ENCODE results near the gene TAF3. TPM values are rescaled to one million over a fixed set of nuclear protein-coding genes. Genes with fewer than 3 reads are reported as not detected.

The TAF3 gene
- total RNA-seq, 1 donor from 2014 or later, result 9.1 TPM

- TF ChIP-seq, protein P1, sequence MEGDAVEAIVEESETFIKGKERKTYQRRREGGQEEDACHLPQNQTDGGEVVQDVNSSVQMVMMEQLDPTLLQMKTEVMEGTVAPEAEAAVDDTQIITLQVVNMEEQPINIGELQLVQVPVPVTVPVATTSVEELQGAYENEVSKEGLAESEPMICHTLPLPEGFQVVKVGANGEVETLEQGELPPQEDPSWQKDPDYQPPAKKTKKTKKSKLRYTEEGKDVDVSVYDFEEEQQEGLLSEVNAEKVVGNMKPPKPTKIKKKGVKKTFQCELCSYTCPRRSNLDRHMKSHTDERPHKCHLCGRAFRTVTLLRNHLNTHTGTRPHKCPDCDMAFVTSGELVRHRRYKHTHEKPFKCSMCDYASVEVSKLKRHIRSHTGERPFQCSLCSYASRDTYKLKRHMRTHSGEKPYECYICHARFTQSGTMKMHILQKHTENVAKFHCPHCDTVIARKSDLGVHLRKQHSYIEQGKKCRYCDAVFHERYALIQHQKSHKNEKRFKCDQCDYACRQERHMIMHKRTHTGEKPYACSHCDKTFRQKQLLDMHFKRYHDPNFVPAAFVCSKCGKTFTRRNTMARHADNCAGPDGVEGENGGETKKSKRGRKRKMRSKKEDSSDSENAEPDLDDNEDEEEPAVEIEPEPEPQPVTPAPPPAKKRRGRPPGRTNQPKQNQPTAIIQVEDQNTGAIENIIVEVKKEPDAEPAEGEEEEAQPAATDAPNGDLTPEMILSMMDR (IDR thresholded peaks at IDR 0.05), result no peak
- Mint-ChIP-seq H3K4me1 (ENCODE audit: unreplicated experiment) (peaks cover 16% of the 10 kb centered on the region), H3K36me3 (ENCODE audit: unreplicated experiment) (peaks cover 10% of the 10 kb centered on the region), H3K27ac (ENCODE audit: unreplicated experiment) (no peak overlapping the region), H3K4me3 (ENCODE audit: unreplicated experiment) (no peak overlapping the region), H3K9me3 (ENCODE audit: unreplicated experiment) (no peaks in the 10 kb centered on the region), H3K27me3 (ENCODE audit: unreplicated experiment) (no peaks in the 10 kb centered on the region)
- no peak for DNase-seq (ENCODE audit: extremely low spot score, unreplicated experiment)
Measured at GRCh38 chr10:7895699-7896090, 77.4 kb downstream of the TAF3 start.

DNA sequence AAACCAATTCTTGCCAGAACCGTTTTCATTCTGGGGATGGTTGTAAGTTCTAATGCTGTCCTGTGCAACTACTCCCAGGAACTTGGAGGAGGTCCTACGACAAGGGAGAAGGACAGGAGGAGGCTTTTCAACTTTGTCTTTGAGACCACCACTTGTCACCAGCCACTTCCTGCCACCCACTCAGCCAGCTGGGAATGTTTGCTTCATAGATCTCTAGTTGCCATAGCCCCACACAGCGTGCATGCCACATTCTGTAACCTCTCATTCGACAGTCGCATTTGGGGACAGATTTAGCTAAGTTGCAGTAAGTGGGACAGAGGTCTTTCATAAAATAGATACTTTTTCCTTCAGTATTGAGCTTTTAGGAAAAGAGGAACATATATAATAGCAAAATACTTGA lies 78.0 kb downstream of the TAF3 start:
- Mint-ChIP-seq H3K9me3 (ENCODE audit: unreplicated experiment) (no peaks in the 10 kb centered on the region), H3K36me3 (ENCODE audit: unreplicated experiment) (peaks cover 10% of the 10 kb centered on the region), H3K27ac (ENCODE audit: unreplicated experiment) (no peak overlapping the region), H3K4me3 (ENCODE audit: unreplicated experiment) (no peak overlapping the region), H3K4me1 (ENCODE audit: unreplicated experiment) (peaks cover 13% of the 10 kb centered on the region), H3K27me3 (ENCODE audit: unreplicated experiment) (no peaks in the 10 kb centered on the region)
- TF ChIP-seq, protein P1 (IDR thresholded peaks at IDR 0.05), result no peak
- DNase-seq (ENCODE audit: extremely low spot score, unreplicated experiment), result no peak

DNA sequence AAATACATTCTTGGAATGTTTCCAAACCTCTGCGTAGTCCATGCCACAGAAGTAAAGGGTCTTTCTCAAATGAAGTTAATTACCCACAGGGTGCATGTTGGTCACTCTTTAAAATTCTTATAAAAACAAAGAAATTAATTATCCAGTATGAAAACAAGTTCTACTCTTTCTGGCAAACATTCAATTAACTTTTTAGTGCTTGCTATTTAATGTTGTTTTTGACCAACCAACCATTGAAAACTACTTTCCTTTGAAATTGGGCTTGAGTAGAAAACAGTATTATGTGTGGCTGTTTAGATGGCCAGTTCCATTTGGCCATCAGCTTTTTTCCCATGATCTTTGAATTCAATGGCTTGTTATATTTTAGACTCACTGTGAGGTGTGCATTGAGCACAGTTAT lies 83.0 kb downstream of the TAF3 start:
- TF ChIP-seq, protein P1 (IDR thresholded peaks at IDR 0.05), result no peak
- no peaks in the 10 kb centered on the region for H3K27me3 Mint-ChIP-seq (ENCODE audit: unreplicated experiment)
- no peaks in the 10 kb centered on the region for H3K9me3 Mint-ChIP-seq (ENCODE audit: unreplicated experiment)
- H3K36me3 Mint-ChIP-seq (ENCODE audit: unreplicated experiment), result peaks cover 10% of the 10 kb centered on the region
- no peak overlapping the region for H3K27ac Mint-ChIP-seq (ENCODE audit: unreplicated experiment)
- peaks cover 3% of the 10 kb centered on the region for H3K4me1 Mint-ChIP-seq (ENCODE audit: unreplicated experiment)
- no peak for DNase-seq (ENCODE audit: extremely low spot score, unreplicated experiment)
- no peak overlapping the region for H3K4me3 Mint-ChIP-seq (ENCODE audit: unreplicated experiment)

- Mint-ChIP-seq H3K4me3 (ENCODE audit: unreplicated experiment) (no peak overlapping the region), H3K4me1 (ENCODE audit: unreplicated experiment) (peaks cover 3% of the 10 kb centered on the region)
Measured at GRCh38 chr10:7902413-7902812, 84.1 kb downstream of the TAF3 start.

GRCh38 chr10:7903851-7904250 lies 85.5 kb downstream of the TAF3 start:
- no peaks in the 10 kb centered on the region for H3K4me1 Mint-ChIP-seq (ENCODE audit: unreplicated experiment)
- TF ChIP-seq, protein P1 (IDR thresholded peaks at IDR 0.05), result no peak

More at GRCh38 chr10:7902413-7902812, 84.1 kb downstream of the TAF3 start:
- H3K9me3 Mint-ChIP-seq (ENCODE audit: unreplicated experiment), result no peaks in the 10 kb centered on the region
- H3K27me3 Mint-ChIP-seq (ENCODE audit: unreplicated experiment), result no peaks in the 10 kb centered on the region
- DNase-seq (ENCODE audit: extremely low spot score, unreplicated experiment), result no peak
- TF ChIP-seq, protein P1 (IDR thresholded peaks at IDR 0.05), result no peak
- H3K27ac Mint-ChIP-seq (ENCODE audit: unreplicated experiment), result no peak overlapping the region
- H3K36me3 Mint-ChIP-seq (ENCODE audit: unreplicated experiment), result peaks cover 5% of the 10 kb centered on the region

More at GRCh38 chr10:7903851-7904250, 85.5 kb downstream of the TAF3 start:
- H3K4me3 Mint-ChIP-seq (ENCODE audit: unreplicated experiment), result no peak overlapping the region
- H3K36me3 Mint-ChIP-seq (ENCODE audit: unreplicated experiment), result no peaks in the 10 kb centered on the region
- DNase-seq (ENCODE audit: extremely low spot score, unreplicated experiment), result no peak
- H3K9me3 Mint-ChIP-seq (ENCODE audit: unreplicated experiment), result no peaks in the 10 kb centered on the region
- no peaks in the 10 kb centered on the region for H3K27me3 Mint-ChIP-seq (ENCODE audit: unreplicated experiment)
- H3K27ac Mint-ChIP-seq (ENCODE audit: unreplicated experiment), result no peak overlapping the region

All from osteocyte (in vitro differentiated cells).